ENCODE results near the gene STRA8.
"Not testable (repeated sequence)": the region's sequence is repeated elsewhere in the genome, so short reads cannot be mapped to it uniquely, and the experiment has no call there.

The STRA8 gene

DNA sequence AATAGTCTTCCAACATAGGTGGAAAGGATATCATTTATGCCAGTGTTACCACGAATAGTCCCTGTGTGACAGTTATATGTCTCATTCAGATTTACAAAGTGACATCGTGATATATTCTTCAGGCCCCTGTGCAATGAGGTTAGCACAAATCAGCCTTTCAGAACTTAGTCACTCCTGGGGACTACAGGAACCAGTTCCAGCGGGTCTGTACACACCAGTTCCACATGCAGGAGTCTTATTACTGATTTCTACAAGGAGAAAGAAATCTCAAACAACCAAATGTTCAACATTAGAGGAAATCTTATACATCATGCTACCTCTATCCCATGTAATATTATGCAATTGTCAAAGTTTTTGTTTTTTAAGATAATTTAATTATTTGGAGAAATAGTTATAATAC, 17.9 kb upstream of the STRA8 start:
- H3K4me3 ChIP-seq (ENCODE audit: low read depth, low read length), result no peak overlapping the region
- no peak for DNase-seq (ENCODE audit: low read depth)
- TF ChIP-seq, protein P1, sequence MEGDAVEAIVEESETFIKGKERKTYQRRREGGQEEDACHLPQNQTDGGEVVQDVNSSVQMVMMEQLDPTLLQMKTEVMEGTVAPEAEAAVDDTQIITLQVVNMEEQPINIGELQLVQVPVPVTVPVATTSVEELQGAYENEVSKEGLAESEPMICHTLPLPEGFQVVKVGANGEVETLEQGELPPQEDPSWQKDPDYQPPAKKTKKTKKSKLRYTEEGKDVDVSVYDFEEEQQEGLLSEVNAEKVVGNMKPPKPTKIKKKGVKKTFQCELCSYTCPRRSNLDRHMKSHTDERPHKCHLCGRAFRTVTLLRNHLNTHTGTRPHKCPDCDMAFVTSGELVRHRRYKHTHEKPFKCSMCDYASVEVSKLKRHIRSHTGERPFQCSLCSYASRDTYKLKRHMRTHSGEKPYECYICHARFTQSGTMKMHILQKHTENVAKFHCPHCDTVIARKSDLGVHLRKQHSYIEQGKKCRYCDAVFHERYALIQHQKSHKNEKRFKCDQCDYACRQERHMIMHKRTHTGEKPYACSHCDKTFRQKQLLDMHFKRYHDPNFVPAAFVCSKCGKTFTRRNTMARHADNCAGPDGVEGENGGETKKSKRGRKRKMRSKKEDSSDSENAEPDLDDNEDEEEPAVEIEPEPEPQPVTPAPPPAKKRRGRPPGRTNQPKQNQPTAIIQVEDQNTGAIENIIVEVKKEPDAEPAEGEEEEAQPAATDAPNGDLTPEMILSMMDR (IDR thresholded peaks at IDR 0.05; ENCODE audit: low read depth, low read length, missing control alignments), result no peak

DNA sequence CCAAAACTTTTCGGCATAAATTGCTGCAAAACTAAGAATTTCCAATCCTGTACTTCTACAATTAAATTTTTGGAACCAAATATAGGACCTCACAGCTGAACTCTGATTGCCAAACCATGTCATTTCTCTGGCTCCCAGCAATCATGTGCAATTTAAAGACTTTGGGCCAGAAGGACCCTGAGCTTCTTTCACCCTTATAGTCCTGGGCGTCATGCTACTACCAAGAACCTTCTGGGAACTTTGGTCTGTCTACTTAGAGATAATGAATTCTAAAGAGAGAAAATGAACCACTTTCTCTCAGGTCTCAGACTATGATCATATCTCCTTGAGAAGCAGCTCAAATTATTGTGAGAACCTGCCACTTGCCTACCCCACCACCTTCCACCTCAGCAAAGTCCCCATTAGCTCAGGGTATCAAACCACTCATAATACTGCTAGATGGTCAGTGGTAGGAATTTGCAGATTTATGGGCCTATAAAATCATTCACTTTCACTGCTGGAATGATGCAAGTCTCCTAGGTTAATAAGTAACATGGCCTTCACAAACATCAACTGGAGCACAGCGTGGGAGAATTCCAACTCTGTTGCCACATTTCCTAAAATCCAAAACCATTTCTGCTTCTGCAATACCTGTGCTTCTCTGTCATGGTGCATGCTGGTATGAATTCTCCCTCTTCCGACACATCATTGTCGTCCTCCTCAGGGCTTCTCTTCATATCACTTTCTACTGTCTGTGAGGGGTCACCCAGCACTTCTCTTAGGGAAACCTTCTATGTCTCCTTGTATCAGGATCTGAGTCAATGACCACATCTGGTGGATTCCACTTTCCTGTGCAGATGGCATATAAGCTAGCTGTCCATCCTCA, 15.8 kb upstream of the STRA8 start:
- TF ChIP-seq, protein P1 (IDR thresholded peaks at IDR 0.05; ENCODE audit: low read depth, low read length, missing control alignments), result no peak
- no peak for DNase-seq (ENCODE audit: low read depth)
- H3K4me3 ChIP-seq (ENCODE audit: low read depth, low read length), result no peak overlapping the region

DNA sequence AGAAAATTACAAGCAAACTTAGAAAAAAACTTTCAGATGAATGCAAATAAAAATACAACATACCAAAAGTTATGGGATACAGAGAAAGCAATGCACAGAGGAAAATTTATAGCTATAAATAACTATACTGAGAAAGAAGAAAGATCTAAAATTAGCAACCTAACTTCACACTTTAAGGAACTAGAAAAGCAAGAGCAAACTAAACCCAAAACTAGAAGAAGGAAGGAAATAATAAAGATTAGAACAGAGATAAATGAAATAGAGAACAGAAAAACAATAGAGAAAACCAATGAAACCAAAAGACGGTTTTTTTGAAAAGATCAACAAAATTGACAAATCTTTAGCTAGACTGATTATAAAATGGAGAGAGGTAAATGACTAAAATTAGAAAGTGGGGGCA, 9.6 kb upstream of the STRA8 start:
- TF ChIP-seq, protein P1 (IDR thresholded peaks at IDR 0.05; ENCODE audit: low read depth, low read length, missing control alignments), result no peak
- no peak overlapping the region for H3K4me3 ChIP-seq (ENCODE audit: low read depth, low read length)
- DNase-seq (ENCODE audit: low read depth), result no peak

DNA sequence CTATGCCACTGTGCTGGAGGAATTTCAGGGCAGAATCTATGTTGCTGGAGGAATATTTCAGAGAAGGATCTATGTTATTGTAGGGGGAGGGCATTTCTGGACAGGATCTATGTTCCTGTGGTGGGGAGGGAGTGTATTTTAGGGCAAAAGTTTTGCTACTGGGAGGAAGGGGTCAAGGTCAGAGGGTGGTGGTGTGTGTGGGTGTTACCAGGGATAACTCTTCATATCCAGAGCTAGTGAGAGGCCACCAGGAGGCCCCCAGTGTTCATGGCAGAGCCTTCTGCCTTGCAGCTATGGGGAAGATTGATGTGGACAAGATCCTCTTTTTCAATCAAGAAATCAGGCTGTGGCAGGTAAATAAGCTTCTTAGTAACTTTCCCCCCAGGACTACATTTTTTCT, 2.0 kb upstream of the STRA8 start:
- DNase-seq (ENCODE audit: low read depth), result no peak
- TF ChIP-seq, protein P1 (IDR thresholded peaks at IDR 0.05; ENCODE audit: low read depth, low read length, missing control alignments), result no peak
- no peak overlapping the region for H3K4me3 ChIP-seq (ENCODE audit: low read depth, low read length)

DNA sequence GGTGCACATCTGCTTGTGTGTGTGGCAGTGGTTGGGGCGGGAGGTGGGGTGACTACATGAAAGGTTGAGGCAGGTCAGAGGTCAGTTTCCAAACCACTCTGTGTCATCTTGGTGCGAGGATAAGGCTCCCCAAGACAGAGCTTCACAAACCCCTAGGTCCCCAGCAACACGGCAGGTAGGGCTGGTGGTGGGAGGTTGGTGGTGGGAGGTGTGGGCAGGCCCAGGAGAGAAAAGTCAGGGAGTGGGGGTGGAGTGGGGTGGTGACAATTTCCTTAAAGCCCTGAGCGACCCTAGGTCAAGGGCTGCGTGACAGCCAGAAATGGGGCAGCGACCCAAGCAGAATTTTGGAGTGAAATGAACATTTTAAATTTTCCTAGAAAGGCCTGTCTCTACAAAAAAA, 1.6 kb upstream of the STRA8 start:
- TF ChIP-seq, protein P1 (IDR thresholded peaks at IDR 0.05; ENCODE audit: low read depth, low read length, missing control alignments), result no peak
- no peak overlapping the region for H3K4me3 ChIP-seq (ENCODE audit: low read depth, low read length)
- DNase-seq (ENCODE audit: low read depth), result no peak

DNA sequence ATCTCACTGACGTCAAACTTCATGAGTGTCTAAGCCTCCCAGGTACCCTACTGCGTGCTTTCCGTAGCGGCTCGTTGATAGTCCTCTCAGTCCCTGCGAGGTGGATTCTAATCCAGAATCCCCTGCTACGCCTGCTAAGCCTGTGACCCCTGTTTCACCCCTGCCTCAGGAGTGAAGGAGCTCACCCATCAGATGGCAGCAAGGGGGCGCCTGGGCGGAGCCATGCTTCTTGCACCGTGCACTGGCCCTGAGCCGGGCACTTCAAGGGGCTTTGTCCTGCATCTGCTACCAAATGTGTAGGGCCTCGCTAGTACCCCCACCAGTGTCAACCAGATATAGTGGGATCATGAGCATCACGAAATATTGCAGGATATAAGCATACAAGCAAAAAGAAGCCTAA, 918 bp upstream of the STRA8 start:
- no peak for DNase-seq (ENCODE audit: low read depth)
- TF ChIP-seq, protein P1 (IDR thresholded peaks at IDR 0.05; ENCODE audit: low read depth, low read length, missing control alignments), result peak; percentile 39
- no peak overlapping the region for H3K4me3 ChIP-seq (ENCODE audit: low read depth, low read length)

DNA sequence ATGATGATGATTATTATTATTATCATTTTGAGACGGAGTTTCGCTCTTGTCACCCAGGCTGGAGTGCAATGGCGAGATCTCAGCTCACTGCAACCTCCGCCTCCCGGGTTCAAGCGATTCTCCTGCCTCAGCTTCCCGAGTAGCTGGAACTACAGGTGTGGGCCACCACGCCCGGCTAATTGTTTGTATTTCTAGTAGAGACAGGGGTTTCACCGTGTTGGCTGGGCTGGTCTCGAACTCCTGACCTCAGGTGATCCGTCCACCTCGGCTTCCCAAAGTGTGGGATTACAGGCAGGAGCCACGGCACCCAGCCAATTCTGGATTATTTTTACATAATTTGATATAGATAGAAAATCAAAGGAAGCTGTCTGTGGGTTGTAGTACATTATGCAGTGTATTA, 457 bp downstream of the STRA8 start:
- not testable (repeated sequence) for H3K4me3 ChIP-seq (ENCODE audit: low read depth, low read length); DNase-seq (ENCODE audit: low read depth)
